GM18508 (cell line): ENCODE data around the gene HIF3A.
"Not testable (repeated sequence)": the region's sequence is repeated elsewhere in the genome, so short reads cannot be mapped to it uniquely, and the experiment has no call there.

Source experiments
- ATAC-seq: cut with Tn5 transposase; IDR thresholded peaks from one replicate; pipeline ENCODE4 v1.9.1; 2021; ENCODE audit warnings: moderate number of reproducible peaks; ENCODE audit not compliant: insufficient read depth, unreplicated experiment

The HIF3A gene

GRCh38 chr19:46289724-46290619, 6.9 kb upstream of the HIF3A start:
- ATAC-seq = no peak

DNA sequence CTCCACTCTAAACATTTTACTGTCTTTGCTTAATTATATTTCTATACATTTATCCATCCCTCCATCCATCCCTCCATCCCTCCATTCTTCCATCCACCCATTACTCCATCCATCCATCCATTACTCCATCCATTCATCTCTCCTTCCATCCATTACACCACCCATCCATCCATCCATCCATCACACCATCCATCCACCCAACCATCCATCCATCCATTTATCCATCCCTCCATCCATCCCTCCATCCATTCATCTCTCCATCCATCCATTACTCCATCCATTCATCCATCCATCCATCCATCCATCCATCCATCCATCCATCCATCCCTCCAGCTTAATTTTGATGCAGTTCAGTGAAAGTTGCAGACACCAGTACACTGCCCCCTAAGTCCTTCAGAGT, 5.0 kb upstream of the HIF3A start:
- no peak for ATAC-seq

DNA sequence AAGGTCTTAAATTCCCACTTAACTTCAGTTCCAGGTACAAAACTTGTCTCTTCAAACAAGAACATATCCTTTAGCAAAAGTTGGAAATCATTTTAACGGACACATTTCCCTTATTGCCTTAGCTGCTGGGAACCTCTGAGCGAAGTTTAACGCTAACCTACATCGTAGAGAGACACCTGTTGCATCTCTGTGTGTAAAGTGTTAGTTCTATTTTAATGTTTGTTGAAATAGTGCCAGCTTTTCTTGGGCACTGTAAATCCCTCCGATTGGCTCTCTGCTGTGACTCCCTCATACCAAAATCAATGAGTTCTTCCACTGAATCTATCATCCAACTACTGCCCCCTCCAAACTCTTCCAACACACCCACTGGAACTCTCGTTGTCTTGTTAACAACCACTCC, 2.3 kb upstream of the HIF3A start:
- no peak for ATAC-seq

DNA sequence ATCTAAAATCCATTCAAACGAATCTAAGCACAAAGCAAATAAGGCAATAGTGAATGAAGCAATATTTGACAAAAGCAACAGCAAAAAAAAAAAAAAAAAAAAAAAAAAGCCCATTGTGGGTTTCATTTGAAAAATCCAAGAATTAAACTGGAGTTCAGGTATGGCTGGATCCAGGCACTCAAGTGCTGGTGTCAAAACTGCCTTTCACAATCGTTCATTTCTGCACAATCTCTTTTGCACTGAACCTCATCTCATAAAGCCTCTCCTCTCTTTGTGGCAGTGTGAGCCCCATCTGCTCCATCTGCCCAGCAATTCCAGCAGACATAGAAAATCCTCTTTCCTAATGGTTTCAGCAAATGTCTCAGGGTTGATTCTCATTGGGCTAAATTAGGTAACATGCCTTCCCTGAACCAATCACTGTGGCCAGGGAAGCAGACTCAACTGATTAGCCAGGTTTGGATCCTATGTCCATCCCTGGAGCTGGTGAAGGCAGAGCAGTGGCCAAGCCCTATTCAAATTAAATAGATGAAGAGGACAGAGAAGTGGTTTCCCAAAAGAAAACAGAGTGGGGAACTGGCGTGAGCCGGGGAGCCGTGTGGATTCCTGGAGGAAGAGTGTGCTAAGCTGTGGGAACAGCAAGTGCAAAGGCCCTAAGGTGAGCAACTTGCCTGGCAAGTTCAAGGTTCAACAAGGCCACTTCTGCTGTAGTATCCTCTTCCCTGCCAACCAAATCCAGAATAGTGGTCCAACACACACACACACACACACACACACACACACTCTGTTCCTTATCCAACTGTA, 1.2 kb upstream of the HIF3A start:
- ATAC-seq = no peak

DNA sequence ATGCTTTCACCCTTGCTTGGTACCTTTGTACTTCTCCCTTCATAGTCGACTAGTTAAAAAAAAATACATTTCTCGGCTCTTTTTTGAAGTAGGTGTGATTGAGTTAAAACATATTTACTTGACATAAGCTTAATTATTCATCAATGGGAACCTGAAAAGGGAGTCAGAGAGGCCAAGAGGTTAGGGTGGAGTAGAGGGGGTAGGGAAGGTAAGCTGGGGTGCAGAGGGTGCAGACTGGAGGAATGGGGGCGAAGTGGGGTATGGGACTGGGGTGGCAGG, 701 bp upstream of the HIF3A start:
- no peak for ATAC-seq

- no peak for ATAC-seq
These were observed 1.0 kb downstream of the HIF3A start for GRCh38 chr19:46297700-46298478.

DNA sequence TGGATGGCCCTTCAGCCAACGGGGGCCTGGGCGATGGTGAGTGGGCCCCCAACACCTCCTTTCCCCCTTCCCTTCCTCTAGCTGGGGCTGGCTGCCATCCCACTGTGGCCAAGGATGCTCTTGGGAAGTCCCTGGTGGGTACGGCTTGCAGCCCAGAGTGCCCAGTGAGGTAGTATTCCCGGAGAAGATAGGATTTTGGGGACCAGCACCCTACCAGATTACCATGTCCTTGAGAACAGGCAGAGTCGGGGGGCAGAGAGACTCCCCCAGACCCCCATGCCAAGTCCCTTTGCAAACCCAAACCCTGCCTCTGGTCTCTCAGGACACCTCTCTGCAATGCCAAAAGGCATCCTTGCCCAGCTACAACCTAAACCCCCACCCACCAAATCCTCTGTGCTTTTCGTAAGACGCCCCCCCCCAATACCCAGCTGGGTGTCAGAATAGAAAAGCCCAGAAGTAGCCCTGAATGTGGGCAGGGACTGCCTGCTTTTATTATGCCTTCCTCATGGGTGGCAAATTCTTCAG, 1.7 kb downstream of the HIF3A start:
- no peak for ATAC-seq

GRCh38 chr19:46299004-46299509, 2.2 kb downstream of the HIF3A start:
- ATAC-seq = no peak

DNA sequence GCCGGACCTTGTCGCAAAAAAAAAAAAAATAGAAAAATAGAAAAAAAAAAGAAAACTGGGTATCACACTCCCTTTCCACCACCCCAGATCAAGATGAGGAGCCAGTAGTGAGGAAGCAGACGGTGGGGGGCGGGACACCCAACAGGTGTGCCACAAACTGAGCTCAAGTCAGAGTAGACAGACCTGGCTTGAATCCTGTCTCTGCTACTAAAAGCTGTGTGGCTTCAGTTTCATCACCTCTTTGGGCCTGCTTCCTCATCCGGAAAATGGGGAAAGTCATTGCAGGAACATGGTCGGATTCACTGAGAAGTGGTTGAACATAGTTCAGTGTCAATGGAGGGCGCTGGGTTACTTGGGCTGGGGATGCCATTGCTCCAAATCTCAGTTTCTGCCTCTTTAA, 2.9 kb downstream of the HIF3A start:
- no peak for ATAC-seq

- no peak for ATAC-seq
These were observed 6.5 kb downstream of the HIF3A start for GRCh38 chr19:46303322-46303690.

DNA sequence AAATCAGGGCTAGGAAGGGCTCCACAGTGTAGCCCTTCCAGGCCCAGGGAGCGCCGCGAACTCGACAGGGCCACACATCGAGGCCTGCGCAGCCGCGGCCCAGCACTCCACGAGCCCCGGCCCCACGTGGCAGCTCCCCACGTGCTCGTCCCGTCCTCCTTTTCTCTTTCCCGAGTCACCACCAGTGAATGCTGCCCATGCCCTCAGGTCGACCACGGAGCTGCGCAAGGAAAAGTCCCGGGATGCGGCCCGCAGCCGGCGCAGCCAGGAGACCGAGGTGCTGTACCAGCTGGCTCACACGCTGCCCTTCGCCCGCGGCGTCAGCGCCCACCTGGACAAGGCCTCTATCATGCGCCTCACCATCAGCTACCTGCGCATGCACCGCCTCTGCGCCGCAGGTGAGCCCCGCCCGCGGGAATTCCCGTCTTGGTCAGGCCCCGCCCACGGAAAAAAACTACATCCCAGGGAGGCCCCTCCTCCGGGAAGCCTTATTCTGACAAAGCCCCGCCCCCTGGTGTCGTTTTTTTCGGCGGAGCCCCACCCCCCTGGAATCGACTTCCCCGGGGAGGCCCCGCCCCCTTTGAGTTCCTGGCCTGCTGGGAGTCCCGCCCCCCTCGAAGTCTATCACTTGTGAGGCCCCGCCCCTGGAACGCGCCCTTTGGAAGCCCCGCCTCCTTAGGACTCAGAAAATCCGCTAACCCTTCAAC, 7.0 kb downstream of the HIF3A start:
- no peak for ATAC-seq

- ATAC-seq = no peak
These were observed 9.7 kb downstream of the HIF3A start for GRCh38 chr19:46306501-46306900.

DNA sequence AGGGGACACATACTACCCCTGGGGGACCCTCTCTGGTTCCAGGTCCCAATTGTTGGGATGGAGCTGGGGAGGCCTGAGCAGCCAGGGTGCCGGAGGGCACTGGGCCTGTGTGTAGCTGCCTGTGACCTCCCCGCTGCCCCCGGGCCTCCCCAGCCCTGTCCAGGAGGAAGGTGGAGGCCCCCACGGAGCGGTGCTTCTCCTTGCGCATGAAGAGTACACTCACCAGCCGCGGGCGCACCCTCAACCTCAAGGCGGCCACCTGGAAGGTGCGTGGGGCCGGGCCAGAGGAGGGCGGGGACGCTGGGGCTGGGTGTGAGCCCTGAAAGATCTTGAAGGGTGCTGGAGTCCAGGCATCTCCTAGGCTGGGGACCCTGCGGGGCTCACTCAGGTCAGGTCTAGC, 11.7 kb downstream of the HIF3A start:
- no peak for ATAC-seq

DNA sequence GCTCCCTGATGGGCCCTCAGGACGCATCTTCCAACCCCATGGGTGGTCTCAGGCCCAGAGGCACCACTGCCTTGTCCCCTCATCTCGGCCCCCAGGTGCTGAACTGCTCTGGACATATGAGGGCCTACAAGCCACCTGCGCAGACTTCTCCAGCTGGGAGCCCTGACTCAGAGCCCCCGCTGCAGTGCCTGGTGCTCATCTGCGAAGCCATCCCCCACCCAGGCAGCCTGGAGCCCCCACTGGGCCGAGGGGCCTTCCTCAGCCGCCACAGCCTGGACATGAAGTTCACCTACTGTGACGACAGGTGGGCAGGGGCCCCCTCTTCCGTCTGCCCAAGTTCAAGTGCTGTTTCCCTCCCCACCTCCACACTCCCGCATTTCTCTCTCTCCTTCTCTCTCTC, 12.2 kb downstream of the HIF3A start:
- ATAC-seq = no peak

GRCh38 chr19:46311444-46311843, 14.6 kb downstream of the HIF3A start:
- ATAC-seq = no peak

DNA sequence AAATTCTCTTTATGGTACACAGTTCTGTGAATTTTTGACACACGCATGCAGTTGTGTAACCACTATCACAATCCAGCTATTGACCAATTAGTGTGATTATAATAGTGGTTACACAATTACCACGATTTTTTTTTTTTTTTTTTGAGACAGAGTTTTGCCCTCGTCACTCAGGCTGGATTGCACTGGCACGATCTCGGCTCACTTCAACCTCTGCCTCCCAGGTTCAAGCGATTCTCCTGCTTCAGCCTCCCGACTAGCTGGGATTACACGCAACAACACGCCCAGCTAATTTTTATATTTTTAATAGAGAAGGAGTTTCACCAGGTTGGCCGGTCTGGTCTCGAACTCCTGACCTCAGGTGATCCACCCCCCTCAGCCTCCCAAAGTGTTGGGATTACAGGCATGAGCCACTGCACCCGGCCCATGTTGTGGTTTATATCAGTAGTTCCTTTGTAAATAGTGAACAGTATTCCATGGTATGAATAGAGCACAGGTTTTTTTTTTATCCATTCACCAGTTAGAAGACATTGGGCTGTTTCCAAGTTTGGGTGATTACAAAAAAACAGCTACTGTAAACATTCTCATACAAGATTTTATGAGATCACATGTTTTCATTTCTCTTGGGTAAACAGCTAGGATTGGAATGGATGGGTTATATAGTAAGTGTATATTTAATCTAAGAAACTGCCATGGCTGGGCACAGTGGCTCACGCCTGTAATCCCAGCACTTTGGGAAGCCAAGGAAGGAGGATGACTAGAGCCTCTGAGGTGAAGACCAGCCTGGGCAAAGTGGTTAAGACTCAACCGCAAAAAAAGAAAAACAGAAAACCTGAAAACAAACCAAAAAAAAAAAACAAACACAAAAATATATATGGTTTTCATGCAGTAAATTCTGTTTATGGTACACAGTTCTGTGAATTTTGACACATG, 17.0 kb downstream of the HIF3A start:
- not testable (repeated sequence) for ATAC-seq

DNA sequence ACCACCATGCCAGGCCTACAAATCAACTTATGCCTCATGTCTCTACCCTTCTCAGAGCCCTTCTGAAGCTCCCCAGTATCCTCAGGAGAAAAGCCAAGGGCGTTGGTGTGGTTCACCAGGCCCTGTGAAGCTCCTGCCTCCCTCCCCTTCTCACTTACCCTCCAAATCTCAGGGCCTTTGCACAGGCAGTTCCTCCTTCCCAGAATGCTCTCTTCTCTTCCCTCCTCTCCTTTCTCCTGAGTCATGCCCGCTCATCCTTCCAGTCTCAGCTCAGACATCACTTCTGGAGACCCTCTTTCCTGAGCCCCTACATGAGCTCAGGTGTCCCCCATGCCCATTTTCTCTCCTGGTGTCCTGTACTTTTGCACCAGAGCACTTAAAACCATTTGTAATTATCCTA, 20.5 kb downstream of the HIF3A start:
- no peak for ATAC-seq

GRCh38 chr19:46319613-46320012, 22.8 kb downstream of the HIF3A start:
- no peak for ATAC-seq

DNA sequence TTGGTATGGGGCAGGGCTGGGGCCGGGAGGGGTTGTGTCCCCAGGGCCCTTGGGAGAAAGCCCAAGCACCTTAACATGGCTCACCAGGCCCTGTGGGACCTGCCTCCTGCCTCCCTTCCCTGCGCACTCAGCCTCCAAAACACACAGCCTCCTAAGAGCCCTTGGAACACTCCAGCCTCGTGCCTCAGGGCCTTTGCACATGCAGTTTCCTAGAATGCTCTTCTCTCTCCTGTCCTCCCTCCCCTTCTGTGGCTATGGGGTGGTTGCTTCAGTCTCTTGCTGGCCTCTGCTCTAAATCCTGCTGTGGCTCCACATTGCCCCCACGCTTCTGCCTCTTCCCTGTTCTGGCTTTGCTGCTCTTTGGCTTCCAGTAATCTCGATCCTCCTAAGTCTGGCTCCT, 23.7 kb downstream of the HIF3A start:
- ATAC-seq = no peak
